NCI-H2081 (cell line): ENCODE results near the gene DAPK1.

Source experiments
- DNase-seq, 2 experiments: peaks; one replicate each; lab custom pipeline; 2025; lab: John Stamatoyannopoulos, UW

Gene DAPK1

DNA sequence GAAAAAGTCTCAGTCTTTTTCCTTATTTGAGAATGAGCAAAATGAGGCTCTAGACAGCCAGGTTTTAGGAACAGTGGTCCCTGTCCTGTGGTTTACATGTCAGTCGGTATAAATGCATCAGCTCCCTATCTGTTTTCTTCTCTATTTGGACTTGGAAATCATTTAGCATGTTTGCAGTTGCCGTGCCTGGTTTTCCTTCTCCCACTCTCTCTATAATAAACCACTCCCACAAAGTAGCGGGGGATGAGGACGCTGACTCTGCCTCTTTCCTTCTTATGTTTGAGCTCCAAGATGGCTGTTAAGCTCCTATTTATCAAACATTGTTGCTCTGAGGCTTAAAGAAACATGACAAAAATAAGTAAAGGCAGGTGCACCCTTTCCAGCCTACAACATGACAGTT, 171.1 kb downstream of the DAPK1 start:
- DNase-seq: no peak

DNA sequence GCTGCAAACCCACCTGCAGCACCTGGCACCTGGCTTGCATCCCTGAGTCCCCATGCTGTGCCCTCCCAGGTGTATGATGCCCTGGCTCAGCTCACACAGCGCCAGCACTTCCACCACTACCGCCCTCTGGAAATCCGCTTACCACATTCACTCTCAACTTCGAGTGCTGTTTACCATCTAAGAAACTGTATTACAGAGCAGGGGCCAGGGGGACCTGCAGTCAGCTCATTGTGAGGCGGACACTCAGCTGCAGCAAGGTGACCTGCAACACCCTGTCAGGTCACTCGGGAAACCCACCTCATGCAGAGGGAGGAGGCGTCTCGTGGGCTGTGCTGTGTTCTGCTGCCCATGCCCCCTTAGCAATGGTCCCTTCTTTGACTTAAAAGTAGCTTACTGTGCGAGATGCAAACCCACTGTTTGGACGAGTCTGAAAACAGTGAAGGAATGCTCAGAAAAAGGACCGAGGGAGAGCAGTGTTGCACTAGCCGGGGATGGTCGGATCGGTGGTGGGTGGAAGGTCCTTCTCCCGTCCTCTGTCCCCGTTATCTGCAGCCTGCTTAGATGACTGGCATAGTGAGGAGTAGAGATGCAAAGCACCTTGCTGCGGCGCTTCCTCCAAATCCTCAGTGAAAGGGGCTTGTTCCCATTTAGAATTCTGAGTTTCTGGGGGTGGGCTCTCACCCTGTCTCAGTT, 173.1 kb downstream of the DAPK1 start:
- DNase-seq: peak; percentile 32 to 85

DNA sequence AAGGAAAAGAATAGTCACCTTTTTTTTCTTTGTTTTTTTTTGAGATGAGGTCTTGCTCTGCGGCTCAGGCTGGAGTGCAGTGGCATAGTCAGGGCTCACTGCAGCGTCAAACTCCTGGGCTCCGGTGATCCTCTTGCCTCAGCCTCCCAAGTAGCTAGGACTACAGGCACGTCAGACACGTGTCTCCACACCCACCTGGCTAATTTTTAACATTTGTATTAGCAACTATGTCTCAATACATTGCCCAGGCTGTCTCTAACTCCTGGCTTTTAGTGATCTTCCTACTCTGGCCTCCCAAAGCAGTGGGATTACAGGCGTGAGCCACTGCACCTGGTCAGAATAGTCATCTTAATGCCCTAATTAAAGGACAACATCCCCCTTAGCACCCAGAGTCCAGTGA, 173.8 kb downstream of the DAPK1 start:
- DNase-seq: no peak

DNA sequence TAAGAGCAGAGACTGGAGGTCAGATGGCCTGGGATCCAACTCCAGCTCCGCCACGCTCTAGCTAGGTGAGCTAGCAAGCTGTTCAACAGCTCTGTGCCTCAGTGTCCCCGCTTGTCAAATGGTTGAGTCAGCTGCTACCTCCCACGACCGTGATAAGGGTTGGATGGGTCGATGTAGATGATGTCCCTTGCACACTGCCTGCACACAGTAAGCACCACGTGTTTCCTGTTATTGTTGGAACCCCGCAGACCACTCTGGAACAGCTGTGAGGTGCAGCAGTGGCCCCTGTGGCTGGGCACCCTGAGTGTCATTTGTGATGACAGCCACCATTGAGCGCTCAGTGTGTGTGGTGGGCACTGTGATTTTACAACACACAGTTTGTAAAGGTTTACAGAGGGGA, 174.3 kb downstream of the DAPK1 start:
- DNase-seq: no peak

DNA sequence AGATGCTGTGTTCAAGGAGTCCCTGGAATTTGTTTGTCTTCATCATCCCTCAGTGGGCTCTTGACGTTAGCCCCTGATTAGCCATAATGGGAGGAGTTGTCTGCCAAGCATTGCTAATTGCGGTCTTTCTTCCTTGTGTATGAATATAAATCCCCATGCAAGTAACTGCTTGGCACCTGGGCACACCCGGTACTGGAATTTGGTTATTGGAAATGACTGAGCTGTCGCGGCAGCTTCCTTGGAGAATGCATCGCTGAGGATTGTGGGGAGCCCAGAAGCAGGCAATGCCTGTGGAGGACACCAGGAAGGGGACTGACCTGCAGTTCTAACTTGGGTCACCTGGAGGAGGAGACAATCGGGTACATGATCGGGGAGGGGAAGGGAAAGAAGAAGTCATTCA, 174.9 kb downstream of the DAPK1 start:
- DNase-seq: no peak

DNA sequence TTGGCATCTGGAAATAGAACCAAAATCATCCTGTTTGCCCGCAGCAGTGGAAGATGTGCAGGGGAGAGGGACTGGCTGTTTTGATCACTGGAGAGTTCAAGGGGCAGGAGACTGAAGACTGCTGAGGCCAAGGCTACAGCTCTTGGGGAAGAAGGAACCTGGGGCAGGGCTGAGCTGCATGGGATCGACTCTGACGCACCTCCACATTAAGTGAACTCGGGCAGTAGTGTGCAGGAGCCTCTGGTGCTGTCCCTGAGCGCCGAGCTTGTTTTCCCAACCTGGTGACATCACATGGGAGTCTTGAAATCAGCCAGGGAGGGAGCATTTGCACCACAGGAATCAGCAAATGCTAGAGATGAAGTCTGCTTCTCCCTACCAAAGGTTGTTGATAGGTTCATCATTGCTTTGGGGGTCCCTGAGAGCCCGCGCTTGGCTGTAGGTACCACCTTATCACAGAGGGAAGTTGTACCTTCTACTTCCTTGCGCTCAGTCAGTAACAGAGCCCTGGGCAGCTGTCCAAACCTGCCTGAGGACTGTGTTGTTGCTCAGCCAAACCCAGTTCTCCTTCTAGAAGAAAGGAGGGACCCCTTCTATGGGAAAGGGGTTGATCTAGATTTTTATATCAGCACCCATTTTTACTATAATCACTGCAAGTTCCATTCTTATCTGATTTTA, 175.9 kb downstream of the DAPK1 start:
- no peak for DNase-seq

DNA sequence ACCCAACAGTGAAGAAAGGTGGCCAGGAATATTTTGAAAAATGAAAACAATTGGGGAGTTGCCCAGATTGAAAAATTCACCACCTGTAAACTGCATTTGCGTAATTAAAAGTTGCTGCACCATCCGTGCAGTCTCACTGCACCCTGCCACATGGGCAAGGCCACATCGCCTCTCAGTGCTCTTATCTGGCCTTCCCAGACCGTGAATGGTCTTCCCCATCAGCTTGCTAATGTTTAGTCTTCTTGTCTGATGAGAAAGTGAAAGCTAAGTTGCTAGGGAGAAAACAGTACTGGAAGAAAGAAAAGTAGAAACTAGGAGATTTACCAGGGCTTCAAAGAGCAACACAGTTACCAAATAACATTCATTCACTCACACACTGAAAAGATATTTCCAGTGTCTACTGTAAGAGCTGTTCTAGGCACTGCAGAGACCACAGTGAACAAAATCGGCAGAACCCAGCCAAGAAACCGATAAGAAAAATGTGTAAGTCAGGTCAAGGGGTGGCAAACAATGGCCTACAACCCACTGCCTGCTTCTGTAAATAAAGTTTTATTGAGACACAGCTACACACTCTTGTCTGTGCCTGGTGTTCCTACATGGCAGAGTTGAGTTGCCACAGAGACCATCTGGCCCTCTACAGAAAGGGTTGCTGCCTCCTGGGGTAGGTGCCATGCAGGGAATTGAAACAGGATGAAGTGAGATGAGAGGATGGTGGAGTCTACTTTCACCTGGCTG, 177.1 kb downstream of the DAPK1 start:
- no peak for DNase-seq

DNA sequence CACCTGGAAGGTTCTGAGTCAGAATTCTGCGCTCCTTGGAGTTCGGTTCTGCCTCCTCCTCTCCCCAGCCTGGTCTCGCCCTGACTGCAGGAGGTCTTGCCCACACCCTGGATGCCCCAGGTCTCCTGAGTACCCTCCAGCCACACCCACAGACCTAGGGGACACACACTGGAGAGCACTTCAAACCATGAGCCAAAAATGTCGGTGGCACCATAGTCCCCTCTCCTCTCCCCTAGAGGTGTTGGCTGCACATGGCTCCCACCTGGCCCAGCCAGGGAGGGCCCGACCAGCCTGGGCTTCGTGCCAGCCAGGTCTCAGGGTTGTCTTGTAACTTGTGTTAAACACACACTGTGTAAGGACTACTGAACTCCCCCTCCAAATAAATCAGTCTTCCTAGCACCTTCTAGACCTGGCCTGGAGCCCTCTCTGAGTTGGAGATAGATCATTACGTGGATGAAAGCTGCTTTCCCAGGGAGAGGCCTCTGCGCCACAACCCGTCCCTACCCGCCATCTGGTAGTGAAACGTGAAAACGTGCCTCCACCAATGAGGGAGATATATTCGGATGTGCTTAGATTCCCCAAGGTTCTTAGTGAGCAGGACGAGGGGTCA, 178.3 kb downstream of the DAPK1 start:
- DNase-seq: peak in 1 of 2 experiments; percentile 20

DNA sequence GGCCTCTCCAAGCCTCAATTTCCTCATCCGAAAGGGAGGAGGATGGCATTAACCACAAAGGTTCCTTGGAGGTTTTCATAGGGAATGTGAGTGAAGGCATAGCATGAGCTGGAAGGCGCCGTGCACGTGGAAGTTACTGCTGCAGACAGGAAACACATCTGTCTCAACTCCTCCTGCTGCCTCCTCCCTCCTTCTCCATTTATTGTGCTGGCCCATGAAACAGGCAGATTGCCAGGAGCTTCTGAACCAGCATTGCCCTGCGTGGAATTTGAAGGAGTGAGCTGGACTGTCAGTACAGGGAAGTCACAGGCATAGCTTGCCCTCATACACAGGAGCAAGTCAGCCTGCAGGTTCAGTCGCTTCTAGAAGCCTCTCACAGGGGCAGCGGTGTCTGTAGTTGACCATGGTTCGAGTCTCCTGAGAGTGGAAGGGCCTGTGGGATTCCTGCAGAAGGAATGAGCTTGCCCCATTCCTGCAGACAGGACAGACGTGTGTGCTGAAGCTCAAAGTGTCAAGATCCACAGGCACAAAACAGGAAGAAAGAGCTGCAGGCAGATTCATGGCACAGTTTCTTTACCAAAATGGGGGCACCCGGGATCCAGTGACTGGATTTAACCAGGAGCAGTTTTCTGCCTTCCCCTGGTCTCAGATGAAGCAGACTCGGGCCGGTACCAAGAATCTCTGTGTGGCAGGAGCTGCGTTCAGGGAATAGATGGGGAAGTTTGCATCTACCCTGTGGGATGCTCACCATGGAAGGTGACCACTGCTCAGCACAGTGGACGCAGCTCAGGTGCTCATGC, 179.5 kb downstream of the DAPK1 start:
- no peak for DNase-seq

DNA sequence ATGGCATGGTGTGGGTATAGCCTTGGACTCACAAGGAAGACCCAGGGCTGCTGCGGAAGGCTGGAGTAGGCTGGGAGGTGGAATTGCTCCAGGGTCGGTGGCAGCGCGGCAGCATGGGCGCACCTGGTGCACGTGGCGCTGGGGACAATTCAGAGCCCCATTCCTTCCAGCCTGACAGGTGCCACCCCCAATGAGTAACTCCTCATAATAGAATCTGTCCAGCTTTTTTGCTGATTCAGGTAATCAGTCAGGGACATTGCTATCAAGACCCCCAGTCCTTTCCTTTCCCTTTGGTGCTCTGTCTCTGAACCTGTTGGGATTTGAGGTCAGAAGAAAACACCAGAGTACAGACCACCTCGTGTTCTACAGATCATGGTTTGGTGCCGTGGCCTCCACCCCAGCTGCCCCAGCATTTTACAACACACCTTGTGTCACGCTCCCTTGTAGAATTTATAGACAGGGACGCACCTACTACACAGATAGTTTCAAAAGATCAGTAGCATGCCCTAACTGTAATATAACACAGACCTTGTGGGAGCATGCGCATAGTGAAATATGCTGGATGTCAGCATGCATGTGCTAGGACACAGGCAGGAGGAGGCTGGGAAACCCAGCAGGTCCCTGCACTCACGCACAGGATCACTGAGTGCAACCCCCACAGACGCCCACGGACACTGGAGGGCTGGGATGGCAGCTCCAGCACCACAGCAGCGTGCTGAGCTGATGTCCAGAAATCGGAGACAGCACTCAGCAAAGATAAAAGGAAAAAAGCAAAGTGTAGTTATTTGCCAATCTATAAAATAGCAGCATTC, 180.3 kb downstream of the DAPK1 start:
- no peak for DNase-seq

DNA sequence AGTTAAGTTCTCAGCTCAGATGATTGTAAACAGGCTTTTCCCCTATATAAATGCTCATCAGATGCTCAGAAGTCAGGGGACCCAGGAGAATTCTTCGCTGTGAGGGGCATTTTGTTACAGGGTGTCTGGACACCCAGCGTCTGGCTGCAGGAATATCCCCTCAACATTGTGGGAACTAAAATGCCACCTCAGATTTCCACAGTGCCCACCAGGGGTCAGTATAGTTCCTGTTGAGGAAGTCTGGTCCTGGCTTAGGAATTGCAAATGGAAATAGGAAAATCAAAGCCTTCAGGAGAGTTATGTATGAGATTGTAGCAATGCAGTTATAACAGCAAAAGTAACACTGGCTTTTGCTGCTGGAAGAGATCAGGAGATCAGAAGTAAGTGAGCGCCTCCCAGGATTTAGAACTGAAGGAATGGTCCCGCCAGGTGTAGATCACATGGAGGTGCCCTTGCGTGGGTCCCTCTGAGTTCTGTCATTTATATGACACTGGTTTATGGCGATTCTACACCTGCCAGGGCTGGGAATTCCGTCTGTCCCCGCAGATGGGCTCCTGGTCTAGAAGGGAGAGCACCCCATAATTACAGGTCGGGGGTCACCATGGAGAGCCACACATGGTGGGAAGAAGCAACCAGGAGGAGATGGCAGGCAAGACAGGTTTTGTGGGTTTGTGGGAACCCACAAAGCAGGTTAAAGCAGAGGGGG, 181.1 kb downstream of the DAPK1 start:
- peak; percentile 62 to 65 for DNase-seq

DNA sequence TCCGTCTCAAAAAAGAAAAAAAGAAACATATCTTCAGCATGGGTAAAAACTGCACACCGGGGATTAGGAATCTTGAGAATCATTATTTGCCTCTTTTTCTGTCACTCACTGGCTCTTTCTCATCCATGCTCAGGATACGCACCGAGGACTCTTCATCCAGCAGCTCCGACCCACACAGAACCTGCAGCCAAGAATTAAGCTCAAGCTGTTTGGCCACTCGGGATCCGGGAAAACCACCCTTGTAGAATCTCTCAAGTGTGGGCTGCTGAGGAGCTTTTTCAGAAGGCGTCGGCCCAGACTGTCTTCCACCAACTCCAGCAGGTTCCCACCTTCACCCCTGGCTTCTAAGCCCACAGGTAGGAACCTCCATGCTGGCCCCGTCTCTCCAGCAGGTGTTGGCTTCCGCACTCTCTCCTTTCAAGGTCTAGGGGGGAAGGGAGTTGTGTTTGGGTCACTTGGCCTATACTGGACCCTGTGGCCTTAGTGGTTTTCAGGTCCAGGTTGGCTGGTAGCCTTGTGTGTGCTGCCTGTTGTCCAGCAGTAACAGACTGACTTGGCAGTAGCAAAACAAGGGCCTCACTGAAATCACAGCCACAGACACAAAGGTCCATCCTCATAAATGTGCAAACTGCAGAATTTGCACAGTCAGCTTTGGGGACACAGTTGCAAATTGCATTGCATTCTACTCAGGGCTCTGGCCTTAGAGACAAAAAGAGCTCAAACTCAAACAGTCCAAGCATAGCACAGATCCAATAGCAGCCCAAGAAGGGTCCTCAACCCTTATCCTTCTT, 183.8 kb downstream of the DAPK1 start:
- no peak for DNase-seq

DNA sequence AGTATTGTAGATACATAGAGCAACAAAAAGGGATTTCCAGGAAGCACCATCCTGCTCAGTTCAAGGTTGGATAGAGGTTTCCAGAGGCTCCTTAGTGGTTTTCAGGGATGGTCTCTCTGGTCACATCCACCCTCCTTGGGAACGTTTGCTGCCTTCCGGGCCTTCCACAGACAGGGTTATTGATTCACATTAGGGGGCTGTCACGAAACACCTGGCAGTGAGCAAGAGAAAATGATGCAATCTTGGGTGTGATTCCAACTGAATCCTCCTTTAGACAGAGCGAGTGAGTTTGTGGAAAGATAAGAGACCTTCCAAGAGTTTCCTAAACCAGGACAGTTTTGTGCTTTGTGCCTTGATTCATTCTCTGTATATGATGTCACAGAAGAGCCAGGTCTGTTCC, 184.4 kb downstream of the DAPK1 start:
- no peak for DNase-seq

DNA sequence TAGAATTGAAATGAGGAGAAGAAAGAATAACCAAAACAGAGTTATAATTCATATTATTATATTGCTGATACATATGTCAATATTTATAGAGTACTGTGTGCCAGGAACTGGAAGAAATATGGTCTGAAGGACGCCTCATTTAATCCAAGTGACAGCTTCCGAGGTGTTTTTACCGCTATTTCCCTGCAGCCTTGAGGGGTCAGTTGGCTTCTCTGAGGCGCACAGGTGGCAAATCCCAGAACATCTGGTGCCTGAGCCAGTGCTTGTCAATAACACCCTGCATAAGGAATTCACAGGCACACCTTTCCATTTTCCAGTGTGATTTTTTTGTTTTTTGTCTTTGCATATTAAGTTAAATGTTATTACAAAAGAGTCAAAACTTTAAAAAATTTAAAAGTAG, 185.0 kb downstream of the DAPK1 start:
- DNase-seq: peak in 1 of 2 experiments; percentile 30

DNA sequence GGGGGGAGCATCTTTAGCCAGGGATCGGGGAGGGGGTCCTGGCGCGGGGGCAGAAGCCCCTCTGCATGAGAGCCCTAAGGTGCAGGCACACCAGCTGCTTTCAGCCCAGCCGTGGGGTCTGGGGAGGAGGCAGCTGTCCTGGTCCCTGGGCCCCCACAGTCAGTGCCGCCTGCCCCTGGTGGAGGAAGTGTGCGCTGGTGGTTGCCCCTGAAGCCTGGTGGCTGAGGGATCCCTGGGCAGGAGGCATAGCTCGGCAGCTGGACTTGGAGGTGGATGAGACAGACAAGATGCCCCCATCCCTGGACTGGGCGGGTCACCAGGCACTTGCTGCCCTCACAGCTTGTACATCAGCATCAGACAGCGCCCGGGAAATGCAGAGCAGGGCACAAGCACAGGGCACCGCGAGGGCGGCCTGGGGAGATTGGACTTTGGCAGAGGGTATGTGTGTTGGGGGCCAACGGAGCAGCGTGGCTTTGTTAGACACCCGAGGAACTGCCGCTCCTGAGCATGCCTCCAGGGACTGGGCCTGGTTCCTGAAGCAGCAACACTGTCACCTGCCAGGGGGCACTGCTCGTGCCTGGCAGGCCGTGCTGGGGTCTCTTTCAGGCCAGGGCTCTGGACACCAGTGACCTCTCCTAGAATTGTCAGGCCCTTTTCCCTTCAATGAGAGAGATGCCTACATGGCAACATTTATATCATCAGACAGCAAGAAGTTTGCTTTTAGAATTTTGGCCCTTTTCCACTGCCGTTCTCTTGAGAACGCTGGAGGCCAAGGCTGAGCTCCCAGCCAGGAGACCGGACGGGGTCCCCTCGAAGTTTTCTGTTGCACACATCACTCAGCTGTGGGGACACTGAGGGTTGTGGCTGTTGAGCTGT, 186.3 kb downstream of the DAPK1 start:
- no peak for DNase-seq

DNA sequence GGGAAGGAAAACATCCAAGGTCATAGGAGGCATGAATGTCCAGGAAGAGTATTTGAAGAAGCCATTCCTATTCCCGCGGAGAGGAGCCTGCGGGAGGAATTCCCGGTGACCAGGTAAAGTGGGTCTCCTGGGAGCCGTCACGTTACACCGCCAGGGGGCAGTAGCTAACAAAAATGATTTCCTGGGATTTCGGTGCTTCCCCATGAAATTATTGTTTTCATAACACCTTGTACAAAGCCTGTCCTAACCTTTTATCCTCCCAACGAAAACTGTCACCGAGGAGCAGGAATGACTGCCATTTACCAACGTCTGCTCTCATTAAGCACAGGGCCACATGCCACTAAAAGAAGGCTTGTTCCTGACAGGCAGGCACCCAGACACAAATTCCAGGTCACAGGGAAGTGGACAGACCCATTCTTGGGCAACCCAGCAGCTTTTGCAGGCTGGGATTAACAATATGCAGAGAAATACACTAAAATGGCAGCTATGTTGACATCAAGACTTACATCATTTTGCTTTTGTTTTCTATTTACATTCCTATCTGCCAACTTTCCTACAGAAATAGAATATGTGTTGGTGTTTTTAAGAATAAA, 187.1 kb downstream of the DAPK1 start:
- no peak for DNase-seq

DNA sequence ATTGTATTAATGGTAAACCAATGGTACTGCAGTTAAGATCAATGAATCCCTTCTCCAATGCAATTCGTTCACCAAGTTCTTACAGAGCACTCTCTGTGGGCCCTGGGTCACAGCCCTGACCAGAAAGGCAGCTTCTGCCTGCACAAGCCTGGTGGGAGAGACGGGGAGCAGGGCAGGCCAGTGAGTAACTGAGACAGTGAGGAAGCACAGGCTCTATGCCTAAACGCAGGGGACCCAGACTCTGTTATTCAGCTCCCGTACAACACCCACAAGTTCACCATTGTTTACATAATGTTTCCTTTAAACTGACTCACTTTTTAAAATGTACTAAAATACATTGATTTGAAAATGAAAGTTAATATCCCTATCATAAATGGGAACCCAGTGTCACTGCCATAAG, 187.8 kb downstream of the DAPK1 start:
- no peak for DNase-seq

DNA sequence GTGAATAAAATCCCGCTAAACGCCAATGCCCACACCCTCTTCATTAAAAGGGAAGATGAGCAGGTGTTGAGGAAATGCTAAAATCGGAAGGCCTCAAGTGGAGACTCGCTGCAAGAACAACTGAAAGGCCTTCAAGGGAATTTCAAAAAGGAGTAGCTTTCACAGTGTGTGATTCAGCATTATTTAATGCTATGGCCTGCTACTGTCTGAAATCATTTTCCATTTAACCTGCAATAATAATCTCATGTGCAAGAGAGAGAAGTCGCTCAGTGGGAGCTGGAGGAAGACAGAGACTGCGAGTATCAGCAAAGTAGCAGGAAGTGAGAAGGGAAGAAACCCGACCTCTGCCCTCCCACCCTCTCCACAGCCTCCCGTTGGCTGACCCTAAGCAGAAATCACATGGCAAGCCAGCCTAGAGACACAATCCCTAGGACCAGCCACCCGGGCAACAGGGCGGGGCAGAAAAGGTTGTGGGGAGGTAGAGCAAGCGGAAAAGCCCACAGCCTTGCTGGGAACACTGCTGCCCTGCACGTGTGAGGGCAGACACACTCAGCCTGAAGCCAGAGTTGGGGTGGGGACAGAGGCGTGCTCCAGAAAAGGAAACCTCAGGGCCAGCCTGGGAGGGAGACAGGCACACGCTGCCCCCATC, 188.3 kb downstream of the DAPK1 start:
- DNase-seq: no peak
